ENCODE measurements around the gene ACTL7A.

The ACTL7A gene

DNA sequence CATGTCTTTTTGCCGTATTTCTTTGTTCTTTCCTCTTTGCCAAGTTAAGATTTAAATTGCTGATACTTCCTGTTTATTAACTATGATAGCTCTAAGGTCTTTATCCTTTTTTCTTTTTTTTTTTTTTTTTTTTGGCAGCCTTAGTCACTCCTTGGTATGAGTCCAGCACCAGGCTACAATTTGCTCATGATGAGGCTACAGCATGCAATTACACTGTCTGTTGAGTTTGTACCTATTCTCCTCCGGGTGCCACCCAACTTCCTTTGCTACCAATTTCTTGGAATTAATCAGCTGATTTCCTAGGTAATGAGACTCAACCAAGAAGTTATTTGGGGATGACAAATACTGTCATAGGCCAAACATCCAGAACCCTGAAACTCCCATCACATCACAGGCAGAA lies 31.8 kb upstream of the ACTL7A start:
- Mint-ChIP-seq H3K27me3 (ENCODE audit: low read depth, poor library complexity) (no peaks in the 10 kb centered on the region), H3K36me3 (ENCODE audit: low read depth) (no peaks in the 10 kb centered on the region), H3K4me3 (no peak overlapping the region), H3K9me3 (peaks cover 7% of the 10 kb centered on the region), H3K4me1 (no peaks in the 10 kb centered on the region), H3K27ac (no peak overlapping the region)
- TF ChIP-seq, protein P1, sequence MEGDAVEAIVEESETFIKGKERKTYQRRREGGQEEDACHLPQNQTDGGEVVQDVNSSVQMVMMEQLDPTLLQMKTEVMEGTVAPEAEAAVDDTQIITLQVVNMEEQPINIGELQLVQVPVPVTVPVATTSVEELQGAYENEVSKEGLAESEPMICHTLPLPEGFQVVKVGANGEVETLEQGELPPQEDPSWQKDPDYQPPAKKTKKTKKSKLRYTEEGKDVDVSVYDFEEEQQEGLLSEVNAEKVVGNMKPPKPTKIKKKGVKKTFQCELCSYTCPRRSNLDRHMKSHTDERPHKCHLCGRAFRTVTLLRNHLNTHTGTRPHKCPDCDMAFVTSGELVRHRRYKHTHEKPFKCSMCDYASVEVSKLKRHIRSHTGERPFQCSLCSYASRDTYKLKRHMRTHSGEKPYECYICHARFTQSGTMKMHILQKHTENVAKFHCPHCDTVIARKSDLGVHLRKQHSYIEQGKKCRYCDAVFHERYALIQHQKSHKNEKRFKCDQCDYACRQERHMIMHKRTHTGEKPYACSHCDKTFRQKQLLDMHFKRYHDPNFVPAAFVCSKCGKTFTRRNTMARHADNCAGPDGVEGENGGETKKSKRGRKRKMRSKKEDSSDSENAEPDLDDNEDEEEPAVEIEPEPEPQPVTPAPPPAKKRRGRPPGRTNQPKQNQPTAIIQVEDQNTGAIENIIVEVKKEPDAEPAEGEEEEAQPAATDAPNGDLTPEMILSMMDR (IDR thresholded peaks at IDR 0.05), result no peak
- no peak for DNase-seq

DNA sequence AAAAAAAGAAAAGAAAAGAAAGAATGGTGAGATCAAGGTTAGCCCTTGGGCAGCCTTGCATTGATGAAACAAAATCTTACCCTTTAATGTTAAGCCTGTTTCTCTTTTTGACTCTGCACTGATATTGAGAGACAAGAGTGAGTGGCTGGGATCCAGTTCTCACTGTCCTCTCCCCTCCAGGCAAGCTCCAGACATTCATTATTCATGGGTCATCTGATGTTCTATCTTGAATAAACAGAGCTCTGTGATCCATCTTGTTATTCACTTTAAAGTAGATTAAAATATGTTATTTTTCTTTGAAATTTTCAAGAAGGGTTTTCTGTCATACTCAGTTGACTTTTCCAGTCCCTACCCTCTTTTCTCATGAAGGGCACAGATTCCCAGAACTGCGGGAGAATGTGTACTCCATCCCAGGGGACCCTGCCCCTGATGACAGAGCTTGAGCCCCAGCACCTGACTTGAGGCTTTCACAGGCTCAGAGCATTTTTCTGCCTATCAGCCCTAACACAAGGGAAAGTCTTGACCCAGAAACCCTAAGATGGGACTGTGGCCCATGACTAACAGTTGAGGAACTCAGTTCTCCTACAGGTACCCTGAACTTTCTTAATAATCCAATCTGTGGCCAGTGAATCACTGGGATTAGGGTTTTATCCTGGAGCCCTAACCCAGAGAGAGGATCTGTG lies 30.4 kb upstream of the ACTL7A start:
- H3K9me3 Mint-ChIP-seq, result peaks cover under 1% of the 10 kb centered on the region
- H3K4me1 Mint-ChIP-seq, result peaks cover 11% of the 10 kb centered on the region
- H3K27ac Mint-ChIP-seq, result no peak overlapping the region
- DNase-seq, result no peak
- H3K4me3 Mint-ChIP-seq, result no peak overlapping the region
- no peaks in the 10 kb centered on the region for H3K27me3 Mint-ChIP-seq (ENCODE audit: low read depth, poor library complexity)
- TF ChIP-seq, protein P1 (IDR thresholded peaks at IDR 0.05), result no peak
- no peaks in the 10 kb centered on the region for H3K36me3 Mint-ChIP-seq (ENCODE audit: low read depth)

DNA sequence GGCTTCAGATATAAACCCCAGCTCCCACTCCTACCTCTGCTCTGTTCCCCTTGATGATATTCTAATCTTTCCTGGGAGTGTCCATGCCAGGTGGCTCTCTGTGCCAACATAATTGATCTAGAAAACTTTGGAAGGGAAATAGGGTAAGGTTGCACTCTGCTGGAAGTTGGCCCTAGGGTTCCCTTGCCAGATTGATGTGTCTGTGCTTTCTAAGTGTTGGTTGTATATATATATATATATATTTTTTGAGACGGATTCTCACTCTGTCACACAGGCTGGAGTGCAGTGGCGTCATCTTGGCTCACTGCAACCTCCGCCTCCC lies 29.9 kb upstream of the ACTL7A start:
- TF ChIP-seq, protein P1 (IDR thresholded peaks at IDR 0.05), result no peak
- Mint-ChIP-seq H3K4me1 (peaks cover 12% of the 10 kb centered on the region), H3K27ac (no peak overlapping the region), H3K27me3 (ENCODE audit: low read depth, poor library complexity) (no peaks in the 10 kb centered on the region), H3K4me3 (no peak overlapping the region), H3K36me3 (ENCODE audit: low read depth) (no peaks in the 10 kb centered on the region), H3K9me3 (no peaks in the 10 kb centered on the region)
- DNase-seq, result no peak

- TF ChIP-seq, protein P1 (IDR thresholded peaks at IDR 0.05), result no peak
- peaks cover 4% of the 10 kb centered on the region for H3K27me3 Mint-ChIP-seq (ENCODE audit: low read depth, poor library complexity)
- H3K9me3 Mint-ChIP-seq, result no peaks in the 10 kb centered on the region
- H3K4me3 Mint-ChIP-seq, result no peak overlapping the region
- H3K4me1 Mint-ChIP-seq, result peaks cover 12% of the 10 kb centered on the region
- no peak for DNase-seq
- no peak overlapping the region for H3K27ac Mint-ChIP-seq
- no peaks in the 10 kb centered on the region for H3K36me3 Mint-ChIP-seq (ENCODE audit: low read depth)
Measured at GRCh38 chr9:108834959-108835665, 27.0 kb upstream of the ACTL7A start.

DNA sequence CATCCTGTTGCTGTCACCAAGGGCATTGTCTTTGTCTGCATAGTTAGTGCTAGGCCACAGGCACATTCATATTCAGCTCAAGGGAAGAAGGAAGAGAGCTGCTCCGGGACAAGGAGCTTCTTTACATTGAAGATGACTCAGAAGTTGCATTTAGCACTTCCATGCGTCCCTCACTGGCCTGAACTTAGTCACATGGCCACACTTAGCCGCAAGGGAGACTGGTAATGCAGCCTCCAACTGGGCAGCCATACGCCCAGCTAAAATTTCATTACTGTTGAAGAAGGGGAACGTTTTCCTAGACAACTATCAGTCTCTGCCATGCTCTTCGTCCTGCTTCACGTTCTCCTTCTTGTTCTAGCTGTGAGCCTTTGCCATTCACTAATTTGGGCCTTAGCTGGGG lies 26.2 kb upstream of the ACTL7A start:
- H3K4me3 Mint-ChIP-seq, result no peak overlapping the region
- no peaks in the 10 kb centered on the region for H3K36me3 Mint-ChIP-seq (ENCODE audit: low read depth)
- no peak overlapping the region for H3K27ac Mint-ChIP-seq
- TF ChIP-seq, protein P1 (IDR thresholded peaks at IDR 0.05), result no peak
- H3K4me1 Mint-ChIP-seq, result peaks cover 12% of the 10 kb centered on the region
- peaks cover 4% of the 10 kb centered on the region for H3K27me3 Mint-ChIP-seq (ENCODE audit: low read depth, poor library complexity)
- H3K9me3 Mint-ChIP-seq, result no peaks in the 10 kb centered on the region
- DNase-seq, result no peak

DNA sequence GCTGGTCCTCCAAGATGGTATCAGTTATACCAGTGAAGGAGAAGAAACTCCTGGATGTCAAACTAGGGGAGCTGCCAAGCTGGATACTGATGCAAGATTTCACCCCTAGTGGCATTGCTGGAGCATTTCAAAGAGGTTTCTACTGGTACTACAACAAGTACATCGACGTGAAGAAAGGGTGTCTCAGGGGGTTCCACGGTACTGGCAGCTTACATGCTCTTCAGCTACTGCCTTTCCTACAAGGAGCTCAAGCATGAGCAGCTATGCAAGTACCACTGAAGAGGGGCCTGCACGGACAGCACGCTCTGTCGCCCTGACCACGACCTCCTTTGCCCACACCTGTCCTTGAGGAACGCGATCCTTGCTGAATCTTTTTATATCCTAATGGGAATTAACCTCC lies 25.7 kb upstream of the ACTL7A start:
- TF ChIP-seq, protein P1 (IDR thresholded peaks at IDR 0.05), result no peak
- Mint-ChIP-seq H3K4me1 (peaks cover 12% of the 10 kb centered on the region), H3K27me3 (ENCODE audit: low read depth, poor library complexity) (peaks cover 4% of the 10 kb centered on the region), H3K27ac (no peak overlapping the region), H3K36me3 (ENCODE audit: low read depth) (no peaks in the 10 kb centered on the region), H3K4me3 (no peak overlapping the region), H3K9me3 (no peaks in the 10 kb centered on the region)
- no peak for DNase-seq
